A549 (cell line): ENCODE measurements around the gene TRAPPC10. TPM values are rescaled to one million over a fixed set of nuclear protein-coding genes. Genes with fewer than 3 reads are reported as not detected.

Experiments used
- ATAC-seq, 2 experiments: fragments of 200-7000 bp in 1 of 2; fragments of >200 bp in 1 of 2; cut with Nextera tagmentation in 1 of 2; cut with Tn5 transposase in 1 of 2; 3 replicates each; pipeline versions ENCODE4 v1.8.0 to v1.9.1; 2018 to 2020; ENCODE audit warnings: mild to moderate bottlenecking in 1 of 2, moderate library complexity in 1 of 2
- CTCF ChIA-PET: fragments of 300-600 bp; sonication (Branson Sonifier 250); formaldehyde crosslinking; extraction: SDS; loops from one replicate; lab custom pipeline; 2021; ENCODE audit warnings: antibody characterized with exemption, inconsistent platforms; lab: Yijun Ruan, JAX
- POLR2A ChIA-PET: fragments of 350-600 bp; formaldehyde crosslinking; extraction: SDS; loops from one replicate; lab custom pipeline; 2021; ENCODE audit warnings: antibody characterized with exemption, inconsistent platforms; lab: Yijun Ruan, JAX
- DNase-seq, 2 experiments: peaks; one replicate each; pipeline versions ENCODE4 v3.0.0 to v3.0.0-alpha.2; 2011 to 2016; ENCODE audit warnings: low read depth in 1 of 2, low spot score in 1 of 2
- FAIRE-seq: peaks from 2 replicates; lab custom pipeline; 2011; peaks lifted over from hg19 to GRCh38; lab: Jason Lieb, UNC
- H3K27ac ChIP-seq, 2 experiments: fragments of >200 bp; sonication (Bioruptor Twin); formaldehyde crosslinking; 3 replicates each; pipeline ENCODE4 v1.5.1; 2016 to 2017
- H3K4me1 ChIP-seq: fragments of >200 bp; sonication (Bioruptor Twin); formaldehyde crosslinking; 3 replicates; pipeline ENCODE4 v1.6.1; 2016
- H3K4me2 ChIP-seq: fragments of >200 bp; sonication (Bioruptor Twin); formaldehyde crosslinking; 3 replicates; pipeline ENCODE4 v1.6.1; 2016
- H3K4me3 ChIP-seq: fragments of >200 bp; sonication (Bioruptor Twin); formaldehyde crosslinking; 3 replicates; pipeline ENCODE4 v1.5.1; 2016
- H3K9me3 ChIP-seq: fragments of >200 bp; sonication (Bioruptor Twin); formaldehyde crosslinking; 3 replicates; pipeline ENCODE4 v1.6.1; 2016
- BCL3 ChIP-seq: fragments of >200 bp; sonication (Bioruptor Twin); formaldehyde crosslinking; IDR thresholded peaks from 3 replicates; pipeline ENCODE4 v1.6.1; 2016
- BHLHE40 ChIP-seq: IDR thresholded peaks from 2 replicates; pipeline ENCODE4 v1.6.1; 2012; ENCODE audit warnings: low read depth, low read length, inconsistent platforms
- CBX2 ChIP-seq: fragments of 200-600 bp; sonication (generic); IDR thresholded peaks from 2 replicates; pipeline ENCODE4 v1.6.1; 2016; ENCODE audit warnings: low read depth, mild to moderate bottlenecking, borderline replicate concordance
- ELK1 ChIP-seq: fragments of 150-350 bp; IDR thresholded peaks from 2 replicates; pipeline ENCODE4 v1.6.1; 2014; ENCODE audit warnings: low read depth, mild to moderate bottlenecking, low read length
- EP300 ChIP-seq, 2 experiments: fragments of >200 bp; sonication (Bioruptor Twin); formaldehyde crosslinking; IDR thresholded peaks; 2 replicates in 1 of 2; 3 replicates in 1 of 2; pipeline ENCODE4 v1.6.1; 2016 to 2017
- FOSB ChIP-seq: fragments of 250-450 bp; sonication (Bioruptor Pico); IDR thresholded peaks from 2 replicates; pipeline ENCODE4 v1.5.0; 2020; ENCODE audit warnings: mild to moderate bottlenecking, moderate library complexity
- FOSL2 ChIP-seq, 2 experiments: fragments of 450-650 bp in 1 of 2; fragments of >200 bp in 1 of 2; sonication (Bioruptor Twin) in 1 of 2; formaldehyde crosslinking; IDR thresholded peaks; 2 replicates each; pipeline versions ENCODE4 v1.5.0 to v1.6.1; 2016 to 2020; ENCODE audit warnings: mild to moderate bottlenecking in 1 of 2, moderate library complexity in 1 of 2
- FOXS1 ChIP-seq: fragments of 250-450 bp; sonication (Bioruptor Pico); IDR thresholded peaks from 2 replicates; pipeline ENCODE4 v1.5.0; 2020; ENCODE audit warnings: mild to moderate bottlenecking, moderate library complexity
- KDM1A ChIP-seq: fragments of 200-600 bp; sonication (generic); IDR thresholded peaks from 2 replicates; pipeline ENCODE4 v1.6.1; 2016; ENCODE audit warnings: low read depth, mild to moderate bottlenecking
- NFE2L2 ChIP-seq: fragments of 150-350 bp; conservative IDR thresholded peaks from 2 replicates; pipeline ENCODE4 v1.6.1; 2014; ENCODE audit warnings: low read length
- NPAS2 ChIP-seq: fragments of 250-450 bp; sonication (Bioruptor Pico); IDR thresholded peaks from 2 replicates; pipeline ENCODE4 v1.8.0; 2022; ENCODE audit warnings: mild to moderate bottlenecking, moderate library complexity, borderline replicate concordance
- NR3C1 ChIP-seq: fragments of >200 bp; sonication (Bioruptor Twin); formaldehyde crosslinking; IDR thresholded peaks from 3 replicates; pipeline ENCODE4 v1.6.1; 2017
- PHF8 ChIP-seq: fragments of 200-600 bp; sonication (generic); IDR thresholded peaks from 2 replicates; pipeline ENCODE4 v1.6.1; 2016; ENCODE audit warnings: low read depth, mild to moderate bottlenecking, antibody characterized with exemption, moderate library complexity, borderline replicate concordance
- RAD21 ChIP-seq, 2 experiments: fragments of >200 bp in 1 of 2; sonication (Bioruptor Twin) in 1 of 2; formaldehyde crosslinking in 1 of 2; IDR thresholded peaks in 1 of 2; conservative IDR thresholded peaks in 1 of 2; 2 replicates in 1 of 2; 3 replicates in 1 of 2; pipeline ENCODE4 v1.6.1; 2012 to 2018; ENCODE audit warnings: inconsistent platforms in 1 of 2
- RARB ChIP-seq: fragments of 250-450 bp; sonication (Bioruptor Pico); IDR thresholded peaks from 2 replicates; pipeline ENCODE4 v1.8.0; 2021; ENCODE audit warnings: mild to moderate bottlenecking, moderate library complexity
- RCOR1 ChIP-seq: fragments of 150-350 bp; IDR thresholded peaks from 2 replicates; pipeline ENCODE4 v1.6.1; 2014; ENCODE audit warnings: antibody characterized with exemption, low read length, low read depth
- RFX5 ChIP-seq: fragments of 450-650 bp; IDR thresholded peaks from 2 replicates; pipeline ENCODE4 v1.7.1; 2014; ENCODE audit warnings: antibody characterized with exemption, mild to moderate bottlenecking, moderate library complexity
- SREBF2 ChIP-seq: fragments of 450-650 bp; IDR thresholded peaks from 2 replicates; pipeline ENCODE4 v1.6.1; 2014; ENCODE audit warnings: mild to moderate bottlenecking, moderate library complexity
- TFCP2L1 ChIP-seq: fragments of 250-450 bp; sonication (Bioruptor Pico); IDR thresholded peaks from 2 replicates; pipeline ENCODE4 v1.5.0; 2021; ENCODE audit warnings: mild to moderate bottlenecking
- TP53 ChIP-seq: fragments of 250-450 bp; sonication (Bioruptor Pico); IDR thresholded peaks from 2 replicates; pipeline ENCODE4 v1.5.0; 2021; ENCODE audit warnings: mild to moderate bottlenecking, moderate library complexity
- ZNF302 ChIP-seq: fragments of 250-450 bp; sonication (Bioruptor Pico); IDR thresholded peaks from 2 replicates; pipeline ENCODE4 v1.9.0; 2021; ENCODE audit warnings: inconsistent platforms, mild to moderate bottlenecking, moderate library complexity
- ZSCAN20 ChIP-seq: fragments of 250-450 bp; sonication (Bioruptor Pico); IDR thresholded peaks from 2 replicates; pipeline ENCODE4 v1.8.0; 2022; ENCODE audit warnings: mild to moderate bottlenecking, moderate library complexity
- WGBS: methylation state at CpG from one replicate; pipeline ENCODE4 v1.1.6; 2017; ENCODE audit errors: missing lambda C conversion rate; 5-methylcytosine and 5-hydroxymethylcytosine counted together
- polyA plus RNA-seq, 4 experiments: library from polyadenylated mRNA; depleted of rRNA in 3 of 4; stranded (reverse); fragments of >200 nt; fragmentation: RNase III in 1 of 4; extraction: RNeasy Plus Mini Kit Qiagen cat#74134 plus additional on column Dnase treatment in 1 of 4; gene quantifications; 2 replicates in 3 of 4; 3 replicates in 1 of 4; pipeline ENCODE4 v1.2.3, GENCODE V29; 2011 to 2017
- TF ChIP-seq, protein P1 (sequence below): IDR thresholded peaks from 2 replicates; pipeline ENCODE4 v1.6.1; 2012; ENCODE audit warnings: low read depth, borderline replicate concordance

Gene TRAPPC10
- polyA plus RNA-seq, 2 of the 4 experiments (the other 2 are of a cell fraction), result 11.8 to 27.7 TPM

DNA sequence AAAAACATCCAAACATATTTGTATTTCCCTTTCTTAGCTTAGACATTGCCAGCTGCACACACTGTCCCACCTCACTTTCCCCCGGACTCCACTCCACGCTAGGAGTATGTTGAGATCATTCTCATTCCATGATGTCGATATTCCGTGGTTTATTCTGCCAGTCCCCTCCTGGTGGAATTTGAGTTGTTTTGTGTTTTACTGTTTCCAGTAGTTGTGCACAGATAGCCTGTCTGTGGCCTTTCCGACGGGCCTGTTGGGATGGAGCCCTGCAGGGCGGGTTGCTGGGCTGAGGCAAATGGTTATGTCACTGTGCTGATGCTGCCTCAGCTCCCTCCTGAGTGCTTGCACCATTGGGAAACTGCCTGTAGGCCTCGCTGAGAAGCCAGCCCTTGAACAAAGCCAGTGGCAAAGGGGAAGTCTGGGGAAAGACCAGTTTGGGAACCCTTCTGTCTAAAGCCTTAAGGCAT lies 12.8 kb downstream of the TRAPPC10 start:
- Histone ChIP-seq H3K4me2 (no peak overlapping the region), H3K4me1 (peaks cover 14% of the 10 kb centered on the region; the same call in 1 of the 3 replicates), H3K9me3 (no peaks in the 10 kb centered on the region), H3K27ac (no peak overlapping the region), H3K4me3 (no peak overlapping the region)
- CTCF ChIA-PET, result no interaction called here
- FAIRE-seq (no peak), DNase-seq (no peak), ATAC-seq (no peak)
- TF ChIP-seq TFCP2L1 (CRISPR knock-in tag) (no peak), EP300 (IDR thresholded peaks at IDR 0.05) (no peak), NR3C1 (no peak), SREBF2 (no peak), NPAS2 (CRISPR knock-in tag) (no peak), RARB (CRISPR knock-in tag) (no peak), FOSL2 (IDR thresholded peaks at IDR 0.05) (no peak), FOSL2 (CRISPR knock-in tag; IDR thresholded peaks at IDR 0.05) (no peak), BHLHE40 (no peak), TP53 (CRISPR knock-in tag) (no peak)
- 89% methylated on average over 8 of the region's 8 CpGs for WGBS
- POLR2A ChIA-PET, result no interaction called here

DNA sequence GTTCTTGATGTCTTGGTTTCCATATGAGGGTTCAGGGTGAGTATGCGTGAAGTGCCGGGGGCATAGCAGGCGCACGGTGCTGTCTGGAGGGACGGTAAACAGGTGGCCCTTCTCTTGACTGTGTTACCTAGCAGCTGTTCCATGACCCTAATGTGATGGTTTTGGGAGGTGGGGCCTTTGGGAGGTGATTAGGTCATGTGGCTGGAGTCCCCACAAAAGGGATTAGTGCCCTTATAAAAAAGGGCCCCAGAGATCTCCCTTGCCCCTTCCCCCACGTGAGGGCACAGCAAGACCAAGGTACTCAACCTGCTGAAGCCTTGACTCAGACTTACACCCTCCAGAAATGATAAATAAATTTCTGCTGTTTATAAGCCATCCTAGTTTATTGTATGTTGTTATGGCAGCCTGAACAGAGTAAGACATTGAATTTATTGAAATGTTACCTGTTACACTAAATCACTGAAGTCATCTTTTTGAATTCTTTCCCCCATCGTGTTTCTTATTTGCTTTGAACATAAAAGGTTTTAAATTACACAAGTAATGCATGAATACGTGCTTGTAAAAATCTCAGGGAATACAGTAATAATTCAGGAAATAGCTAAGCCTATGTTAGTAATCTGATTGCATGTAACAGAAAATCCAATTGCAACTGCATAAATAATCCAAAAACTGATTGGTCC lies 15.6 kb downstream of the TRAPPC10 start:
- no peak for FAIRE-seq
- no peak overlapping the region for H3K27ac ChIP-seq
- WGBS, result 85% methylated on average over 8 of the region's 8 CpGs
- no peak overlapping the region for H3K4me2 ChIP-seq
- no peak for ATAC-seq
- no peak overlapping the region for H3K4me3 ChIP-seq
- peaks cover 9% of the 10 kb centered on the region; the same call in 1 of the 3 replicates for H3K4me1 ChIP-seq
- DNase-seq, result no peak
- ChIA-PET CTCF (no interaction called here), POLR2A (no interaction called here)
- no peaks in the 10 kb centered on the region for H3K9me3 ChIP-seq
- no peak for TF ChIP-seq ZSCAN20 (CRISPR knock-in tag)
- TF ChIP-seq CBX2, result no peak
- no peak for TF ChIP-seq SREBF2
- TF ChIP-seq FOXS1 (CRISPR knock-in tag), result no peak
- no peak for TF ChIP-seq PHF8
- no peak for TF ChIP-seq BCL3
- no peak for TF ChIP-seq ZNF302 (CRISPR knock-in tag)
- no peak for TF ChIP-seq ELK1
- TF ChIP-seq RFX5, result no peak
- TF ChIP-seq NFE2L2, result no peak
- TF ChIP-seq RCOR1, result no peak
- TF ChIP-seq FOSB, result no peak
- no peak for TF ChIP-seq KDM1A
- TF ChIP-seq, protein P1, sequence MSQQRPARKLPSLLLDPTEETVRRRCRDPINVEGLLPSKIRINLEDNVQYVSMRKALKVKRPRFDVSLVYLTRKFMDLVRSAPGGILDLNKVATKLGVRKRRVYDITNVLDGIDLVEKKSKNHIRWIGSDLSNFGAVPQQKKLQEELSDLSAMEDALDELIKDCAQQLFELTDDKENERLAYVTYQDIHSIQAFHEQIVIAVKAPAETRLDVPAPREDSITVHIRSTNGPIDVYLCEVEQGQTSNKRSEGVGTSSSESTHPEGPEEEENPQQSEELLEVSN, result no peak

DNA sequence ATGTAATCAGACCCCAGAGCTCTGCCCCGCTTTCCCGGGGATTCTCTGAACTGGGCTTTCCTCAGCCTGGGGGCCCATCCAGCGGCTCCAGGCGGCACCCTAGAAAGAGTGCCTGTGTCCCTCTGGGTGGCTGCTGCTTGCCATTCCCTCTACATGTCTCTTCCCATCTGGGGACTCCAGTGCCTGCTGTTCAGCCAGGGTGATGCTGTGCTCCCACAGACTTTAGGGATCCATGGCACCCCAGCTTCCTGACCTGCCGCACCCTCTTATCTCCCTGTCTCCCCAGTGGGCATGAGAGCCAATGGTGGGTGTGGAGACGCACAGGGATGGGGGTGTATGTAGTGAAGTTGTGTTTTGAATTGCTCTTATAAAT lies 16.2 kb downstream of the TRAPPC10 start:
- WGBS, result 84% methylated on average over 6 of the region's 6 CpGs
- TF ChIP-seq RAD21 (conservative IDR thresholded peaks at IDR 0.05 in 1 of 2, IDR thresholded peaks at IDR 0.05 in 1 of 2), result no peak
- CTCF ChIA-PET, result no interaction called here
- no peak overlapping the region for H3K4me2 ChIP-seq
- H3K9me3 ChIP-seq, result no peaks in the 10 kb centered on the region
- peaks cover 9% of the 10 kb centered on the region; the same call in 1 of the 3 replicates for H3K4me1 ChIP-seq
- ATAC-seq (no peak), FAIRE-seq (no peak), DNase-seq (no peak)
- H3K4me3 ChIP-seq, result no peak overlapping the region
- POLR2A ChIA-PET, result no interaction called here
- no peak overlapping the region for H3K27ac ChIP-seq
